Mucosa of descending colon (tissue), 3 donors: Measurements from ENCODE around the gene MAN2A1. TPM values are rescaled to one million over a fixed set of nuclear protein-coding genes. Genes with fewer than 3 reads are reported as not detected.

Experiments
- ATAC-seq: fragments of 200-7000 bp; cut with Tn5 transposase; one replicate; pipeline ENCODE4 v1.9.1; 2020; ENCODE audit warnings: mild to moderate bottlenecking, moderate library complexity
- DNase-seq, 3 donors: peaks; one replicate each; pipeline ENCODE4 v3.0.0-alpha.2; 2020
- H3K36me3 ChIP-seq: fragments of 200-600 bp; one replicate; pipeline ENCODE4 v1.8.0; 2021; ENCODE audit warnings: low read depth, mild to moderate bottlenecking
- H3K4me1 ChIP-seq: fragments of 200-600 bp; one replicate; pipeline ENCODE4 v1.8.0; 2021; ENCODE audit warnings: low read depth, mild to moderate bottlenecking
- H3K4me3 ChIP-seq: fragments of 200-600 bp; one replicate; pipeline ENCODE4 v1.8.0; 2021; ENCODE audit warnings: mild to moderate bottlenecking
- H3K9me3 ChIP-seq: fragments of 200-600 bp; one replicate; pipeline ENCODE4 v1.8.0; 2021; ENCODE audit warnings: mild to moderate bottlenecking
- intact Hi-C, 2 donors: fragments of 100-400 bp; cut with DNase I in 1 of 2; cut with micrococcal nuclease in 1 of 2; formaldehyde crosslinking; loops; one replicate each; pipeline versions ENCODE4 v1.11.0 to v1.11.1; 2022; cut with DNase I, micrococcal nuclease
- total RNA-seq, 3 donors: library from RNA; stranded (reverse); fragmentation: NEBNext Ultra II Directional in 2 of 3; extraction: Animal tissue kit (Norgen Biotek cat#: 25700) in 2 of 3; gene quantifications; one replicate each; pipeline versions ENCODE4 v1.2.1 to v1.2.4, GENCODE V29; 2021 to 2023
- TF ChIP-seq, protein P1 (sequence below): fragments of 200-600 bp; IDR thresholded peaks from one replicate; pipeline ENCODE4 v1.8.0; 2022; ENCODE audit warnings: antibody characterized with exemption, mild to moderate bottlenecking
- donor health status: DM: no; HTN: no; CAD: no; lungs with moderate emphysema.
- donor health status: DM: no; HTN: no; CAD: no.
- donor health status: DM: no; HTN: yes; CAD: no.

Gene MAN2A1
- total RNA-seq, 3 donors from 2014 or later, result 56.8 to 88.7 (median 75.1) TPM

DNA sequence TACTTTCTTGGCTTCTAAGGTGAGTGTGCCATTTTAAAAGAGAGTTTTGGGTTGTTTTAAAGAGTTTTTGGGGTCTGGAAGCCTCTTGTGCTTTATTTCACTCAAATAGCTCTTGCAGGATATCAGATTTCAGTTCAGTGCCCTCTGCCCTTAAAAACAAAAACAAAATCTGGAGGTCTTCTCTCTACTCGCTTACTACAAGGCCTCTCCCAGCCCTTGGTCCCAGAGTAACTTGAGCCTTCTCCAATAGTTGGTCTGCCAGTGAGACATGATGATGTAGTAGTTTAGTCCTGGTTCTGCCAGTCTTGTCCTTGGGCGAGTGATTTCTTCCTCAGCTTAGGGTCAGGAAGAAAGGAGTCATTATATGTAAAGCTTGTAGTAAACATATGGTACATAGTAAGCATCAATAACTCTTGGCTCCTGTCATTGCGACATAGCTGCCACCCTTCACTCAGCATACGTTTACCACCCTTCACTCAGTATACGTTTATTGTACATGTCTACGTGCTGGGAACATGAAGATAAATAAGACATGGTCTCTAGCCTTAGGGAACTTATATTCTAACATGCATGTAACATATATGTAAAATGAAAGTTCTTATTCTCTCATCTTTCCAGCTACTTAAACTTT, 147.6 kb downstream of the MAN2A1 start:
- DNase-seq (no peak), ATAC-seq (no peak)
- intact Hi-C loops, result no loop called here
- H3K4me1 ChIP-seq, result no peaks in the 10 kb centered on the region
- peaks cover 4% of the 10 kb centered on the region for H3K9me3 ChIP-seq
- no peak overlapping the region for H3K4me3 ChIP-seq
- H3K36me3 ChIP-seq, result no peaks in the 10 kb centered on the region
- TF ChIP-seq, protein P1, sequence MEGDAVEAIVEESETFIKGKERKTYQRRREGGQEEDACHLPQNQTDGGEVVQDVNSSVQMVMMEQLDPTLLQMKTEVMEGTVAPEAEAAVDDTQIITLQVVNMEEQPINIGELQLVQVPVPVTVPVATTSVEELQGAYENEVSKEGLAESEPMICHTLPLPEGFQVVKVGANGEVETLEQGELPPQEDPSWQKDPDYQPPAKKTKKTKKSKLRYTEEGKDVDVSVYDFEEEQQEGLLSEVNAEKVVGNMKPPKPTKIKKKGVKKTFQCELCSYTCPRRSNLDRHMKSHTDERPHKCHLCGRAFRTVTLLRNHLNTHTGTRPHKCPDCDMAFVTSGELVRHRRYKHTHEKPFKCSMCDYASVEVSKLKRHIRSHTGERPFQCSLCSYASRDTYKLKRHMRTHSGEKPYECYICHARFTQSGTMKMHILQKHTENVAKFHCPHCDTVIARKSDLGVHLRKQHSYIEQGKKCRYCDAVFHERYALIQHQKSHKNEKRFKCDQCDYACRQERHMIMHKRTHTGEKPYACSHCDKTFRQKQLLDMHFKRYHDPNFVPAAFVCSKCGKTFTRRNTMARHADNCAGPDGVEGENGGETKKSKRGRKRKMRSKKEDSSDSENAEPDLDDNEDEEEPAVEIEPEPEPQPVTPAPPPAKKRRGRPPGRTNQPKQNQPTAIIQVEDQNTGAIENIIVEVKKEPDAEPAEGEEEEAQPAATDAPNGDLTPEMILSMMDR, result no peak

DNA sequence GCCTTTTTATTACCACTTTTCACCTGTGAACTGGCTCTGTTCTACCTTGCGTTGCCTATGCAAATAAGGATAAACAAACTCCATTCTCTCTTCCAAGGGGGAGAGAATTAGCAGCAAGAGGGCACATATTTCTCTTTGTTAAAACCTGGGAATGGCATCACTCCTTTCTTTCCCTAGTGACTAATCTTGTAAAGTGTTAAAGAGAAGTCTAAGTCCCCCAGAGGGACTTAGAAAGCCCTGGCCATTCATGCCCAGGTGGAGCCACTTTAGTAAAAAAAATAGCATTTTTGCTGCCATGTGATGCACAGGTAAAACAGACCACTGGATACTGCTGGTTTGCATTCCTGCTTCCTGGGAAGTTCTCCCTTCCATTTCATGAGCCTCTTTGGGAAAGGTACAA, 148.4 kb downstream of the MAN2A1 start:
- TF ChIP-seq, protein P1, result no peak
- no peak overlapping the region for H3K4me3 ChIP-seq
- ATAC-seq, result no peak
- no peaks in the 10 kb centered on the region for H3K4me1 ChIP-seq
- no peaks in the 10 kb centered on the region for H3K9me3 ChIP-seq
- no peak for DNase-seq
- no peaks in the 10 kb centered on the region for H3K36me3 ChIP-seq
- intact Hi-C loops, result no loop called here

DNA sequence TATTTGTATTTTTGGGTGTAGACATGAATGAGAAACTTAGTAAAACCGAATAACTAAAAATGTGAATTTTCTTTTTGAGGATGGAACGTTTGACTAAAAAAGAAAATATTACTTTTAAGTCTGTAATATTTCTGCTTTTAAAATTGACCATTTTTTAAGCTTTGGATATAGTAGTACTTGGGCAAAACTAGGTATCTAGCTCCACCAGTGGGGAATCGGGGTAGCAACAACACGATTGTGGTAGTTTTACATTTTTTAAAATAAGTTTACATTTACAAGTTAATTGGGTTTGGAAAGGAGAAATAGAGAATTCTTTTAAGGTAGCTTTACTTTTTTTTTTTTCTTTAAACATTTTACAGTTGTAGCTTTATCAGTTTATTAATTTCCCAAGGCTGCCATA, 154.4 kb downstream of the MAN2A1 start:
- ATAC-seq (no peak), DNase-seq (no peak)
- intact Hi-C loops, result no loop called here
- Histone ChIP-seq H3K9me3 (no peaks in the 10 kb centered on the region), H3K36me3 (no peaks in the 10 kb centered on the region), H3K4me3 (no peak overlapping the region), H3K4me1 (no peaks in the 10 kb centered on the region)
- TF ChIP-seq, protein P1, result no peak

DNA sequence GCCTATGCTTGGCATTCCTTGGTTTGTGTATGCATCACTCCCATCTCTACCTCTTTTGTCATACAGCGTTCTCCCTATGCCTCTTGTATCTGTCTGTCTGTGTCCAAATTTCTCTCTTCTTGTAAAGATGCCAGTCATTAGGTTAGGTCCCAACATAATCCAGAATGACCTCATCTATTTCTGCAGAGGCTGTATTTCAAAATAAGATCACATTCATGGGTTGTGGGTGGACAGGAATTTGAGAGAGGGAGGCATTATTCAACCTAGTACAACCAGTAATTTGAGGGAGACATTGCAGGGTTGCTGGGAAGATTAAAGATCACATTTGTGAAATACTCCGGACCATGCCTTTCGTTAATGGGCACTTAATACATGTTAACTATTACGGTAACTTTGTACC, 155.0 kb downstream of the MAN2A1 start:
- TF ChIP-seq, protein P1, result no peak
- Histone ChIP-seq H3K4me3 (no peak overlapping the region), H3K4me1 (no peaks in the 10 kb centered on the region), H3K9me3 (no peaks in the 10 kb centered on the region), H3K36me3 (no peaks in the 10 kb centered on the region)
- ATAC-seq (no peak), DNase-seq (no peak)
- intact Hi-C loops, result no loop called here

DNA sequence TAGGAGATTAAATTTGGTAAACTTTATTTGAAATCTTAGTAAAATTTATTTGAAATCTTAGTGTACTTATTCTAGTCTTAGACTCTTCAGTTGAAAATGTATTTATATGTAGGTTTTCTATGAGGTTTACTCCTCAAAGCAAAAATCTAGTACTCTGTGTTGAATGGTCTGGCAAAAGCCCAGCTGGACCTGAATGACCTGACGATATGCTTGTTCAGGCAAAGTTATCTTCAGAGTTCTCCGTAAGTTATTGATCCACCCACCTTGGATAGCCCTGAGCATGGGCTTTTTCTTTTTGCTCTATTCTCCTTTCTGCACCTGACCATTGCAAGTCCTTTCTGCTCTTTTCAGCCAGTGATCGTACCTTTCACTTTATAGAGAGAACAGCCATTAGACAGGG, 158.4 kb downstream of the MAN2A1 start:
- intact Hi-C loops, result no loop called here

More for the DNA sequence above, 158.4 kb downstream of the MAN2A1 start:
- Histone ChIP-seq H3K36me3 (no peaks in the 10 kb centered on the region), H3K9me3 (no peaks in the 10 kb centered on the region), H3K4me3 (no peak overlapping the region), H3K4me1 (no peaks in the 10 kb centered on the region)
- DNase-seq (no peak), ATAC-seq (no peak)
- TF ChIP-seq, protein P1, result no peak
